ENCODE measurements around the gene DBNDD1. TPM values are rescaled to one million over a fixed set of nuclear protein-coding genes. Genes with fewer than 3 reads are reported as not detected.

DBNDD1 gene
- total RNA-seq, 1 experiment from 2014 or later, result 24.6 TPM

DNA sequence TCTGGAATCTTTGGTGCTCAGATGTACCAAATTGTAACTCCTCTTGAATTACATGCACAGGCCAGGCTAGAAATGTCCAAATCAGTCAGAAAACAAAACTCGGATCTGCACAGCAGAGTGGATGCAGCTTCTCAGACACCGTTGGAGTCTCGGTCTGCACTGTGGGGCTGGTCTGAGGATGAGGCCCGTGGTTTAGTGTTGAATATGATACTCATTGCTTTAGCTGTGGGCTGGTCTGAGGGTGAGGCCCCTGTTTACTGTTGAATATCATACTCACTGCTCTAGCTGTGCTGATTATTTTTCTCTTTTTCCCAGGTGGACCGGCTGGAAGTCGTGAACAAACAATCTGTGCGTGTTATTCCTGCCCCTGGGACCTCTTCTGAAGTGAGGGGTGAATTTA lies 35.0 kb downstream of the DBNDD1 start:
- POLR2A ChIA-PET (ENCODE audit: low non-redundant PET), result no interaction called here
- no peaks in the 10 kb centered on the region for H3K27me3 ChIP-seq (replicated peaks; ENCODE audit: insufficient read depth, low read depth, low read length, poor library complexity)
- H3K4me3 ChIP-seq (ENCODE audit: low read depth, low read length, poor library complexity, severe bottlenecking), result no peak overlapping the region
- no peak overlapping the region for H3K27ac ChIP-seq (ENCODE audit: low read depth, low read length, poor library complexity, severe bottlenecking)
- CTCF ChIA-PET, result no interaction called here
- BruUV-seq (replicated peaks), result no TSS peak
- DNase-seq (ENCODE audit: low spot score), result no peak
- H3K9me3 ChIP-seq (ENCODE audit: low read depth, low read length, poor library complexity, severe bottlenecking), result no peaks in the 10 kb centered on the region
- peaks cover 86% of the 10 kb centered on the region for H3K36me3 ChIP-seq (ENCODE audit: insufficient read depth, low read length, poor library complexity, severe bottlenecking)
- TF ChIP-seq CTCF (conservative IDR thresholded peaks at IDR 0.05; ENCODE audit: low read depth, low read length), result no peak
- no peak for TF ChIP-seq EZH2 (IDR thresholded peaks at IDR 0.05; ENCODE audit: borderline replicate concordance, low read depth, low read length, poor library complexity, severe bottlenecking)
- no peaks in the 10 kb centered on the region for H3K4me1 ChIP-seq (ENCODE audit: insufficient read depth, low read length, poor library complexity, severe bottlenecking)
- intact Hi-C loops (cut with micrococcal nuclease; ENCODE audit: unreplicated experiment), result no loop called here

- no peak overlapping the region for H3K4me3 ChIP-seq (ENCODE audit: low read depth, low read length, poor library complexity, severe bottlenecking)
- peaks cover 85% of the 10 kb centered on the region for H3K36me3 ChIP-seq (ENCODE audit: insufficient read depth, low read length, poor library complexity, severe bottlenecking)
- DNase-seq (ENCODE audit: low spot score), result no peak
- no peaks in the 10 kb centered on the region for H3K4me1 ChIP-seq (ENCODE audit: insufficient read depth, low read length, poor library complexity, severe bottlenecking)
- ChIA-PET CTCF (no interaction called here), POLR2A (ENCODE audit: low non-redundant PET) (no interaction called here)
- H3K27me3 ChIP-seq (replicated peaks; ENCODE audit: insufficient read depth, low read depth, low read length, poor library complexity), result no peaks in the 10 kb centered on the region
- TF ChIP-seq EZH2 (IDR thresholded peaks at IDR 0.05; ENCODE audit: borderline replicate concordance, low read depth, low read length, poor library complexity, severe bottlenecking) (no peak), CTCF (conservative IDR thresholded peaks at IDR 0.05; ENCODE audit: low read depth, low read length) (no peak)
- H3K27ac ChIP-seq (ENCODE audit: low read depth, low read length, poor library complexity, severe bottlenecking), result no peak overlapping the region
- no TSS peak for BruUV-seq (replicated peaks)
- intact Hi-C loops (cut with micrococcal nuclease; ENCODE audit: unreplicated experiment), result no loop called here
- H3K9me3 ChIP-seq (ENCODE audit: low read depth, low read length, poor library complexity, severe bottlenecking), result no peaks in the 10 kb centered on the region
Observed at GRCh38 chr16:89983536-89983935, 35.7 kb downstream of the DBNDD1 start.

DNA sequence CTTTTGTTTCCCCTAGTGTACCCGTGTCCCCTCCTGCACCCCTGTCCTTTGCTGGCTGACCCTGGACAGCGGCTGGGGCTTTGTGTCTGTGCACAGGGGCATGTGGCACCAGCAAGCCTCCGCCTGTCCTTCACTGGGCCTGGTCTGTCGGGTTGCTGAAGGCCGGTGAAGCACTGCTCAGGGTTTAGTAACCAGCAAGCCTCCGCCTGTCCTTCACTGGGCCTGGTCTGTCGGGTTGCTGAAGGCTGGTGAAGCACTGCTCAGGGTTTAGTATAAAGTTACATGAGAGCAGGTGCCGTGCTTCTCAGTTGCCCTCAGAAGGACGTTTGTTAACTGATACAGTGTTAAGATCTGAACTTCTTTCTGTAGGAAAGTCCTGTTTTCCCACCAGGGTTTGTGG lies 36.9 kb downstream of the DBNDD1 start:
- POLR2A ChIA-PET (ENCODE audit: low non-redundant PET), result no interaction called here
- H3K36me3 ChIP-seq (ENCODE audit: insufficient read depth, low read length, poor library complexity, severe bottlenecking), result peaks cover 87% of the 10 kb centered on the region
- CTCF ChIA-PET, result no interaction called here
- no peaks in the 10 kb centered on the region for H3K9me3 ChIP-seq (ENCODE audit: low read depth, low read length, poor library complexity, severe bottlenecking)
- H3K27ac ChIP-seq (ENCODE audit: low read depth, low read length, poor library complexity, severe bottlenecking), result no peak overlapping the region
- H3K27me3 ChIP-seq (replicated peaks; ENCODE audit: insufficient read depth, low read depth, low read length, poor library complexity), result no peaks in the 10 kb centered on the region
- H3K4me3 ChIP-seq (ENCODE audit: low read depth, low read length, poor library complexity, severe bottlenecking), result no peak overlapping the region
- intact Hi-C loops (cut with micrococcal nuclease; ENCODE audit: unreplicated experiment), result no loop called here
- no peak for TF ChIP-seq CTCF (conservative IDR thresholded peaks at IDR 0.05; ENCODE audit: low read depth, low read length)
- no peak for TF ChIP-seq EZH2 (IDR thresholded peaks at IDR 0.05; ENCODE audit: borderline replicate concordance, low read depth, low read length, poor library complexity, severe bottlenecking)
- no peak for DNase-seq (ENCODE audit: low spot score)
- BruUV-seq (replicated peaks), result no TSS peak
- H3K4me1 ChIP-seq (ENCODE audit: insufficient read depth, low read length, poor library complexity, severe bottlenecking), result no peaks in the 10 kb centered on the region
